ENCODE measurements around the gene SUSD1.

GRCh38 chr9:112203536-112203935 is 28.4 kb upstream of the SUSD1 start:
- TF ChIP-seq CTCF (IDR thresholded peaks at IDR 0.05) = no peak
- TF ChIP-seq ZFX (IDR thresholded peaks at IDR 0.05; ENCODE audit: borderline replicate concordance) = no peak
